Measurements from ENCODE around the gene APOL3.
"Not testable (repeated sequence)": the region's sequence is repeated elsewhere in the genome, so short reads cannot be mapped to it uniquely, and the experiment has no call there.

APOL3 gene

DNA sequence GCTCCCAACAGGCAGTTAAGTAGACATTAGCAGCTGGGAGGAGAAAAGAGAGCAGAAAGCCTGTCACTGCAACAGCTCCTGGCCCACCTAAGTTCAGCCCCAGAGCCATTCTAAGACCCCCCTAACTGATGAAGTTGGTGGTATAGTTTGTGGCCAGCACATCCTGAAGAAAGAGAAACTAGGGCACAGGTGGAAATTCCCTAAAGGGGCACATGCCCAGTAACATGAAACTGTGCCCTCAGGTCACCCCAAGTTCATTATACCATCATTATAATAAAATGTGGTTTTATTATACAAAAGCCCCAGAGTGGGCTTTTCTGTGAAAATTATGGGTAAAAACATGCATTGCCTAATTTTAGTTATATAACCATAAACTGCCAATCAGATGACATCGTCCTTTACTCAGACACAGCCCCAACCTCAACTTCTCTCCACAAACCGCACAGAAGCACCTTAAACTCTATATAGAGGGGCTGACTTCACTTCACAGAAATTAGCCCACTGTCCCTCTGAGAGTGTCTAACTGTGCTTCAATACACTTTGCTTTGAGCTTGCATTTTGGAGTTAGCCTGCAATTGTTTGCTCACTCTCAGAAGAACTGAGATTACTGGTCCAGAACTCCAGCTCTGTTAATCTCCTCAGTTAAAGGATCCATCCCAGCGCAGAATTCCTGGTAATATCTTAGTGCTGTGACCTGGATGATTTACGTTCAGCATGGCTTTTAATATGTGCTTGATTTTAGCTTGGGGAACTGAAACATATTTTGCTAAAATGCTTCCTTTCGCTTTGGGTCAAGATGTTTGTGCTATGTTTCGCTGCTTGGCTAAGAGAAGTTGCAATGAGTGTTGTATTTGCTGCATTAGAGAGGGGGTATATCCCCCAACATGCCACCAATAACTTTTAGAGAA lies 1.8 kb upstream of the APOL3 start:
- in situ Hi-C loops (cut with MboI; ENCODE audit: low sequenced_read_pairs), result no loop called here

GRCh38 chr22:36161793-36162126 lies 1.2 kb upstream of the APOL3 start:
- in situ Hi-C loops (cut with MboI; ENCODE audit: low sequenced_read_pairs), result not testable (repeated sequence)

GRCh38 chr22:36156515-36157419 lies 3.8 kb downstream of the APOL3 start:
- in situ Hi-C loops (cut with MboI; ENCODE audit: low sequenced_read_pairs), result no loop called here

DNA sequence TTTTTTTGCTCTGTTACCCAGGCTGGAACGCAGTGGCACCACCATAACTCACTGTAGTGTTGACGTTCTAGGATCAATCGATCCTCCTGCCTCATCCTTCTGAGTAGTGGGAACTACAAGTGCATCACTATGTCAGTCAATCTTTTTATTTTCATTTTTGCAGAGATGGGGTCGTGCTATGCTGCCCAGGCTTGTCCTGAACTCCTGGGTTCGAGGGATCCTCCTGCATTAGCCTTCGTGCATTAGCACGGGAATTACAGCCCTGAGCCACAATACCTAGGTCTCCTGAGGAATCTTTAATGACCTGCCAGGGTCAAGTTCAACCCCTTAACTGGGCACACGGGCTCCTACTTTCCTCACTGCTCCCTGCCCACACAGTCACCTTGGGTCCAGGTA lies 4.4 kb downstream of the APOL3 start:
- in situ Hi-C loops (cut with MboI; ENCODE audit: low sequenced_read_pairs), result no loop called here

GRCh38 chr22:36155702-36156101 lies 4.9 kb downstream of the APOL3 start:
- in situ Hi-C loops (cut with MboI; ENCODE audit: low sequenced_read_pairs), result no loop called here

DNA sequence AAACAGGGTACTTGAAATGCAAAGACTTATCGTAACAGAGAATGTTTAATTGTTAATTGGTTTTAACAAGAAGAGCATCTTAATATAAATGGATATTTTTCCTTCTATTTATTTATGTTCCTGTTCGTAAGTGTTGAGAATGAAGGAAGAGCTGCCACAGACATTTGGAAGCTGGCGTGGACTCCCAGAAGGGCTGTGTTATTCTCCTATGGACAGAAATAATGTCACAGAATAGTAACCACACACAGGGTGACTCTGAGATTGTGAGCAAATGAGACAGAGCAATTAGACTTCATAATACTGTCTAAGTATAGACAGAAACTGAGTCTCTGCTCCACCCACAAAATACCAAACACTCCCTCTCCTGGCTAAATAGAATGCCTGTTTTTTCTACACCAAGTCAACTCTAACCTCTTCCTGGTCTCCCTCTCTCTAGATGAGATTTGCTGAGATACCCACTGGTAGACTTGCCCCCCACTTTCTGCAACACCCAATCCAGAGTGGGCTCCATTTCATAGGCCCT lies 6.1 kb downstream of the APOL3 start:
- in situ Hi-C loops (cut with MboI; ENCODE audit: low sequenced_read_pairs), result no loop called here

GRCh38 chr22:36153501-36154422 lies 6.8 kb downstream of the APOL3 start:
- in situ Hi-C loops (cut with MboI; ENCODE audit: low sequenced_read_pairs), result no loop called here

GRCh38 chr22:36152821-36153220 lies 7.7 kb downstream of the APOL3 start:
- in situ Hi-C loops (cut with MboI; ENCODE audit: low sequenced_read_pairs), result not testable (repeated sequence)

GRCh38 chr22:36152088-36152487 lies 8.5 kb downstream of the APOL3 start:
- in situ Hi-C loops (cut with MboI; ENCODE audit: low sequenced_read_pairs), result no loop called here

DNA sequence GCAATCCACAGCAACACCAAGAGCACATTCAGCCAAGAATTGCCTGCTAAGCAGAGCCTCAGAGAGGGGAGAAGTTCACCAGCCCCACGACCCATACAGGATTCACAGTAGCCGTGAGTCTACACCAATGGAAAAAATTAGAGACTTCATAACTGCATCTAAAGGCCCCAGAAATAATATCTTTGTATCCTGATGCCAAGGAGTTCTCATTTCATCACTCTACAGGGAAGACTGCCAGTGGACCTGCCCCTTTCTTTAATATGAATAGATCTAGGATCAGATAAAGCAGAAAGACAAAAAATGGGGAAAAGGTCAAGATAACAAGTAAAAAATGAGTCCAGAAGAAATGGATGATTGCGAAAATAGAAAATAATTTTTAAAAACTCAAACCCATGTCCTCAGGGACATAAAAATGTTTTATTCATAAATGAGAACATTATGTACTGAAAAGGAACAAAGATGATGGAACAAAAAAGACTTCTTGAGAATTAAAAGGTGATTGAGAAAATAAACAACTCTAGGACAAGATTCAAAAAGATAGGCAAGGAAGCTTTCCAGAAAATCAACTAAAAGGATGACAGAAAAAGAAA lies 9.5 kb downstream of the APOL3 start:
- in situ Hi-C loops (cut with MboI; ENCODE audit: low sequenced_read_pairs), result no loop called here

- in situ Hi-C loops (cut with MboI; ENCODE audit: low sequenced_read_pairs), result no loop called here
Measured at GRCh38 chr22:36149441-36149840, 11.1 kb downstream of the APOL3 start.

DNA sequence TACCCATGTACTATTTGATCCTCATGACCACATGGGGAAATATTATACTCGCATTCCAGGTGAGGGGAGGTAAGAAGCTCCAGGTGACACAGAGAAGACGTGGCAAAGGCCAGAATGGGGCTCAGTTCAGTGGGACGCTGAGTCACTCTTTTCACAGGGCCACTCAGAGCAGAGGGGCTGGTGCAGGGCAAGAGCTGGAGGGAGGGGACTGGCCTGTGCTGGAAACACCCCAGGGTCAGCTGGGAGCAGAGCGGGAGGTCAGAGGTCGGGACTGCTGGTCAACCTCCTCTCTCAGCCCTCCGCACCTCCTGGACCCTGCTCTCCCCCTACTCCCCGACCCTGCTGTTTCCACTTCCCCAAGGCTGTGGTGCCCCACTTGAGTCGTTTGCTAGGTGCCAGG lies 12.1 kb downstream of the APOL3 start:
- in situ Hi-C loops (cut with MboI; ENCODE audit: low sequenced_read_pairs), result no loop called here

DNA sequence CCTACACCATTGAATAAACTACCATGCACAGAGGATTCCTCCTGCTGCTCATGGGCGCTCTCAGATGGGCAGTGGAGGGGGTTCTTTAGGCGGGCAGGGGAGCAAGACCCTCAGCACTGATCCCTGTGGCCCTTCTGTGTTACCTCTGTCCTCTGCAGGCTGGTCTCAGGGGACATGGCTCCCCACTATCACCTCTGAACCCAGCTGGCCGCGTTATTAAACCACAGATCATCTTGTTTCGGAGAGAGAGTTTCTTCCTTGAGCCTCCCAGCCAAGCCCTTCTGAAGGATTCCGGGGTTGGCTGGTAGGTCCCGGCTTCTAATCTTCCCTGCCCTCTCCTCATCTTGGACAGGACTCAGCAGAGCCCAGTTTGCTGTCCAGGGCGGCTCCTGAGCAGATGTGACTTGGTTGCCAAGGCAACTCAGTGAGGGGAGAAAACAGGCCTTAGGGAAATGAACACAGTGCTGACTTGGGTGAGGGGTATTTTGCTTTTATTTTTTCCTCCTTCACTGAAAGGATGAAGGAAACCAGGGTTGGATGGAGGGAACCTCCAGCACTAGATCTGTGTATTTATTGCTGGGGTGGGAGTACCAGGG lies 13.3 kb downstream of the APOL3 start:
- in situ Hi-C loops (cut with MboI; ENCODE audit: low sequenced_read_pairs), result no loop called here

DNA sequence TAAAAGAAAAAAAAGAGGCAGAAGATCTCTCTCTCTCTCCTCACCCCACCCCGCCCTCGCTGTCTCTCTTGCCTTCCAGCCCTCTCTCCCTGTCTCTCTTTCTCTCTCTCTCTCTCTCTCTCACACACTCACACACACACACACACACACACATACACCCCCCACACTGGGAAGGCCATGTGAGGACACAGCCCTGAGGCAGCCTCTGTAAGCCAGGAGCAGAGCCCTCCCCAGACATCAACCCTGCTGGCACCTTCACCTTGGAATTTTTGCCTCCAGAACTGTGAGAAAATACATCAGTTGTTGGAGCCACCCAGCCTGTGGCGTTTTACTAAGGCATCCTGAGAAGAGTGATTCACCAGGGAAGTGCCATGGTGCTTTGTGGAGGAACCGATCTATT lies 14.7 kb downstream of the APOL3 start:
- in situ Hi-C loops (cut with MboI; ENCODE audit: low sequenced_read_pairs), result no loop called here

DNA sequence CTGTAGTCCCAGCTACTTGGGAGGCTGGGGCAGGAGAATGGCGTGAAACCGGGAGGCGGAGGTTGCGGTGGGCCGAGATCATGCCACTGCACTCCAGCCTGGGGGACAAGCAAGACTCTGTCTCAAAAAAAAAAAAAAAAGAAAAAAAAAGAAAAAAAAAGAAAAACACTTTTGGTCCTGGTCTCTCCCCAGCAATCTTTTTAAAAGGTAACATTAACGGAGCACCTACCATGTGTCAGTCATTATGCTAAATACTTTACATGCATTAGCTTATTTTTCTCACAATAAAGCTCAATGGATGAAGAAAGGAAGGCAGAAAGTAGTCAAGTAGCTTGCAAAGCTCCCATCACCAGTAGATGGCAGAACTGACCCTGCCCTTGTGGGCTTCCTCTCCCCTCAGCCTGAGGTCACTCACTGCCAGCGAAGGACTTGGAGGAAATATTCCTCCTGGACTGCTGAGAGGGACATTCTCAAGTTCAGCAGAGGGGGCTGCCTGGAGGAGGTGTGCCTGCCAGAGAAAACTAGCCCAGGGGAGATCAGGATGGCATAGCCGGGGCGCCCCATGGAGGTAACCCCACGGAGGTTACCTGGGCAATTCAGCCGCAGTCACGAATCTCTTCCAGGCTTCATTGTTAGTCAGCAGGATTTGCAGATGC lies 15.5 kb downstream of the APOL3 start:
- in situ Hi-C loops (cut with MboI; ENCODE audit: low sequenced_read_pairs), result no loop called here

DNA sequence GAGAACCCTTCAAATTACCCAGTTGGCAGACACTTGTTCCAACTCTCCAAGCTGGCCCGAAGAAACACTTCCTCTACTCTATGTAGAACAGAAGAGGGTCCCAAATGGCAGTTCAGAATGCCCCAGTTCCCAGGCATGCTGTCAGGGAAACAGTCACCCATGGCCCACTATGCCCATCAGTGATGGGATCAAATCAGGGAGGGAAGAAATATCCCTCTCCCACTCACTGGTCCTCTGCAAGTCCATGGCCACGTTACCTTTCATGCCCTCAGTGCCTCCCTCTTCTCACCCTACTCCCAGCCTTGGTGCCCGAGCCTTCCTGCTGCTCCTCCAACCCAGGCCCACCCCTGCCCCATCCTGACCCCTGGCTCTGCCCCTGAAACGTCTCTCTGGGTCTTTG lies 16.6 kb downstream of the APOL3 start:
- in situ Hi-C loops (cut with MboI; ENCODE audit: low sequenced_read_pairs), result no loop called here

GRCh38 chr22:36143066-36143815 lies 17.3 kb downstream of the APOL3 start:
- in situ Hi-C loops (cut with MboI; ENCODE audit: low sequenced_read_pairs), result no loop called here

GRCh38 chr22:36141481-36141880 lies 19.1 kb downstream of the APOL3 start:
- in situ Hi-C loops (cut with MboI; ENCODE audit: low sequenced_read_pairs), result no loop called here

GRCh38 chr22:36138709-36139108 lies 21.8 kb downstream of the APOL3 start:
- in situ Hi-C loops (cut with MboI; ENCODE audit: low sequenced_read_pairs), result not testable (repeated sequence)

Data from HL-60/S4 treated with phorbol 12-myristate 13-acetate at 8.2 ng/mL for 4 days and 3 days (cell line).